CD4-positive, alpha-beta T cell (primary cell): ENCODE results near the gene UGGT1. TPM values are rescaled to one million over a fixed set of nuclear protein-coding genes. Genes with fewer than 3 reads are reported as not detected.

ENCODE experiments used
- ATAC-seq: fragments of 200-7000 bp; cut with Tn5 transposase; one replicate; pipeline ENCODE4 v1.10.0; 2022; ENCODE audit warnings: mild to moderate bottlenecking; ENCODE audit not compliant: poor library complexity
- CTCF ChIA-PET: fragments of 350-600 bp; sonication (Branson Sonifier 250); formaldehyde crosslinking; loops from one replicate; lab custom pipeline; 2021; ENCODE audit warnings: antibody characterized with exemption, inconsistent platforms; lab: Charles Lee
- POLR2A ChIA-PET: fragments of 350-600 bp; sonication (Branson Sonifier 250); formaldehyde crosslinking; loops from one replicate; lab custom pipeline; 2021; ENCODE audit warnings: antibody characterized with exemption, inconsistent platforms; lab: Charles Lee
- DNase-seq, 14 experiments: peaks; one replicate each; pipeline ENCODE4 v3.0.0-alpha.2; 2013 to 2020; ENCODE audit warnings: mixed read lengths in 2 of 14
- H3K27ac ChIP-seq, 2 donors: one replicate each; pipeline versions ENCODE4 v1.5.1 to v1.7.0; 2013; ENCODE audit warnings: low read length in 2 of 2, low read depth in 1 of 2, mild to moderate bottlenecking in 1 of 2
- H3K27me3 ChIP-seq, 2 experiments: 1 replicate in 1 of 2; 2 replicates in 1 of 2; pipeline versions ENCODE4 v1.6.1 to v1.7.0; 2013; ENCODE audit warnings: low read length in 2 of 2, control low read depth in 1 of 2, mild to moderate bottlenecking in 1 of 2, moderate library complexity in 1 of 2; ENCODE audit not compliant: insufficient read depth in 2 of 2, control insufficient read depth in 1 of 2
- H3K36me3 ChIP-seq: one replicate; pipeline ENCODE4 v1.6.1; 2013; ENCODE audit warnings: low read length, control low read depth; ENCODE audit not compliant: insufficient read depth
- H3K4me1 ChIP-seq: one replicate; pipeline ENCODE4 v1.6.1; 2013; ENCODE audit warnings: low read length, control low read depth; ENCODE audit not compliant: insufficient read depth
- H3K4me3 ChIP-seq: one replicate; pipeline ENCODE4 v1.5.1; 2013; ENCODE audit warnings: mild to moderate bottlenecking, low read length, moderate library complexity
- H3K9me3 ChIP-seq, 2 experiments: 1 replicate in 1 of 2; 2 replicates in 1 of 2; pipeline versions ENCODE4 v1.6.1 to v1.7.0; 2013; ENCODE audit warnings: low read length in 2 of 2, mild to moderate bottlenecking in 2 of 2, control low read depth in 1 of 2, moderate library complexity in 1 of 2; ENCODE audit not compliant: control insufficient read depth in 1 of 2, insufficient read depth in 1 of 2
- H3K27ac Mint-ChIP-seq: one replicate; pipeline ENCODE4 v1.8.0; 2020; ENCODE audit warnings: mixed read lengths
- H3K27me3 Mint-ChIP-seq: one replicate; pipeline ENCODE4 v1.8.0; 2021; ENCODE audit warnings: mixed read lengths
- H3K36me3 Mint-ChIP-seq: one replicate; pipeline ENCODE4 v1.8.0; 2021; ENCODE audit warnings: low read depth, mixed read lengths
- H3K4me1 Mint-ChIP-seq: one replicate; pipeline ENCODE4 v1.8.0; 2021; ENCODE audit warnings: low read depth, mixed read lengths
- H3K4me3 Mint-ChIP-seq: one replicate; pipeline ENCODE4 v1.8.0; 2020; ENCODE audit warnings: mild to moderate bottlenecking, mixed read lengths
- H3K9me3 Mint-ChIP-seq: one replicate; pipeline ENCODE4 v1.8.0; 2020; ENCODE audit warnings: mixed read lengths
- CTCF ChIP-seq: fragments of 200-600 bp; IDR thresholded peaks from one replicate; pipeline ENCODE4 v1.8.0; 2022; ENCODE audit warnings: antibody characterized with exemption, mild to moderate bottlenecking
- intact Hi-C, 2 experiments: fragments of 100-400 bp; cut with DNase I in 1 of 2; cut with micrococcal nuclease in 1 of 2; formaldehyde crosslinking; loops; one replicate each; pipeline versions ENCODE4 v1.15.1 to v1.9.0; 2023 to 2025; cut with DNase I, micrococcal nuclease
- total RNA-seq, 174 experiments: library from RNA in 2 of 174; stranded (reverse) in 2 of 174; gene quantifications; one replicate each; pipeline ENCODE4 v1.2.3 and lab custom pipeline; 2021 to 2026

UGGT1 gene
- total RNA-seq, 2 experiments from 2014 or later = 23.5 to 28.4 TPM

- H3K4me1 Mint-ChIP-seq = no peaks in the 10 kb centered on the region
- H3K36me3 ChIP-seq = peaks cover 75% of the 10 kb centered on the region
- no peak overlapping the region for H3K4me3 Mint-ChIP-seq
- DNase-seq (no peak), ATAC-seq (no peak)
- H3K27me3 Mint-ChIP-seq = no peaks in the 10 kb centered on the region
- POLR2A ChIA-PET = interaction anchor here (0.7 kb wide), 1 partner anchor 25 kb away, joined by 4 read pairs; the partner anchor contains the start of gene UGGT1
- no peaks in the 10 kb centered on the region for H3K27me3 ChIP-seq
- no peak for TF ChIP-seq CTCF
- intact Hi-C loops = no loop called here
- no peaks in the 10 kb centered on the region for H3K9me3 Mint-ChIP-seq
- no peaks in the 10 kb centered on the region for H3K9me3 ChIP-seq
- CTCF ChIA-PET = no interaction called here
- no peak overlapping the region for H3K27ac Mint-ChIP-seq
- no peak overlapping the region for H3K27ac ChIP-seq
- peaks cover 83% of the 10 kb centered on the region for H3K36me3 Mint-ChIP-seq
- H3K4me3 ChIP-seq = no peak overlapping the region
- no peaks in the 10 kb centered on the region for H3K4me1 ChIP-seq
Measured at GRCh38 chr2:128115921-128116623, 25.1 kb downstream of the UGGT1 start.

GRCh38 chr2:128134573-128134972, 43.6 kb downstream of the UGGT1 start:
- Histone ChIP-seq H3K9me3 (no peaks in the 10 kb centered on the region), H3K4me3 (no peak overlapping the region), H3K27ac (no peak overlapping the region), H3K4me1 (no peaks in the 10 kb centered on the region), H3K36me3 (peaks cover 85% of the 10 kb centered on the region), H3K27me3 (no peaks in the 10 kb centered on the region)
- DNase-seq (no peak), ATAC-seq (no peak)
- intact Hi-C loops = no loop called here
- H3K9me3 Mint-ChIP-seq = no peaks in the 10 kb centered on the region
- H3K36me3 Mint-ChIP-seq = peaks cover 87% of the 10 kb centered on the region
- no peaks in the 10 kb centered on the region for H3K27me3 Mint-ChIP-seq
- no peaks in the 10 kb centered on the region for H3K4me1 Mint-ChIP-seq
- no peak overlapping the region for H3K4me3 Mint-ChIP-seq
- ChIA-PET POLR2A (no interaction called here), CTCF (no interaction called here)
- TF ChIP-seq CTCF = no peak
- H3K27ac Mint-ChIP-seq = no peak overlapping the region

- Mint-ChIP-seq H3K9me3 (no peaks in the 10 kb centered on the region), H3K27ac (no peak overlapping the region), H3K27me3 (no peaks in the 10 kb centered on the region), H3K4me1 (no peaks in the 10 kb centered on the region), H3K36me3 (peaks cover 77% of the 10 kb centered on the region), H3K4me3 (no peak overlapping the region)
- ChIA-PET CTCF (no interaction called here), POLR2A (no interaction called here)
- intact Hi-C loops = no loop called here
- H3K27me3 ChIP-seq = no peaks in the 10 kb centered on the region
- no peaks in the 10 kb centered on the region for H3K9me3 ChIP-seq
- TF ChIP-seq CTCF = no peak
- no peak overlapping the region for H3K4me3 ChIP-seq
- ATAC-seq (no peak), DNase-seq (no peak)
- H3K27ac ChIP-seq = no peak overlapping the region
- H3K36me3 ChIP-seq = peaks cover 91% of the 10 kb centered on the region
- no peaks in the 10 kb centered on the region for H3K4me1 ChIP-seq
Measured at GRCh38 chr2:128137094-128137616, 46.2 kb downstream of the UGGT1 start.
